ENCODE results near the gene METTL2A. TPM values are rescaled to one million over a fixed set of nuclear protein-coding genes. Genes with fewer than 3 reads are reported as not detected.
"Not testable (repeated sequence)": the region's sequence is repeated elsewhere in the genome, so short reads cannot be mapped to it uniquely, and the experiment has no call there.

METTL2A gene
- total RNA-seq (ENCODE audit: insufficient read depth, low replicate concordance), result 29.4 TPM

- peak; percentile 90 for DNase-seq (ENCODE audit: low spot score)
Observed at GRCh38 chr17:62423647-62424461, at the start of gene METTL2A. Gene METTL2A (plus strand): TSS chr17:62423897. CDS start chr17:62423903, 6 bp downstream.

DNA sequence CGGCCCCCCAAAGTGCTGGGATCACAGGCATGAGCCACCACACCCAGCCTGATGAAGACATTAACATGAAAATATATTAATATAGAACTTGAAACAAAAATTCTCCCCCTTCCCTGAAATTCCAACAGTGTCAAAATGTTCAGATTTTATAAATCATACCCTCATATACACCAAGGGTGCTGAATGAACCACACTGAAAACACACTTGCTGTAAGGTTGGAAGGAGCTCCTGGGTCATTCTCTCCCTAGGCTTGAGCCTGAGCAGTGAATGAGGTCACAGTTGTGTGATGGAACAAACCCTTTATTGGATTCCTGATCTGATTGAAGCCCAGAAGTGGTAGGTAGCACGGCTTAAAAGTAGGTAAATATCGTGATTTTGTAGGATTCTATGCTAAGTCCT lies 43.4 kb upstream of the METTL2A start, which contains the start of gene EFCAB3:
EFCAB3 (plus strand) TSS at position 301 of the 400 bp plus-strand sequence. CDS start 2,427 bp downstream, outside the sequence.
- DNase-seq (ENCODE audit: low spot score), result no peak

- no peak for DNase-seq (ENCODE audit: low spot score)
Observed at GRCh38 chr17:62381561-62381960, 42.1 kb upstream of the METTL2A start.

GRCh38 chr17:62388856-62389255 lies 34.8 kb upstream of the METTL2A start:
- no peak for DNase-seq (ENCODE audit: low spot score)

DNA sequence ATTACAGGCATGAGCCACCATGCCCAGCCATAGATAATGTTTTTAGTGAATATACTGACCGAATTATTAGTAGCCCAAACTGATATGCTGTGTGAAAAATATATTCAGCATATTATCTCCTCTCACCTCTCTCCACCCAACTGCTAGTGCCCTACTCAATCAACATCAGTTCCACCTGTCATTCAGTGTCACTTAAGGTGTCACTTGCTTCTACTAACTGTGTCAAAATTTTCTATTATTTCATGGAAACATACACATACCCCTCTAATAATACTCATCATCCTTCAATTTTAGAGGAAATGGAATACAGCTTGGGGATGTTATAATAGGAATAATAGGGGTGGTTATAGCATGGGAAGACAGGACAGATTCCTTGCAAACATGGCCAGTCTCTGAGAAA lies 30.8 kb upstream of the METTL2A start:
- no peak for DNase-seq (ENCODE audit: low spot score)

- DNase-seq (ENCODE audit: low spot score), result no peak
Observed at GRCh38 chr17:62398891-62399290, 24.8 kb upstream of the METTL2A start.

DNA sequence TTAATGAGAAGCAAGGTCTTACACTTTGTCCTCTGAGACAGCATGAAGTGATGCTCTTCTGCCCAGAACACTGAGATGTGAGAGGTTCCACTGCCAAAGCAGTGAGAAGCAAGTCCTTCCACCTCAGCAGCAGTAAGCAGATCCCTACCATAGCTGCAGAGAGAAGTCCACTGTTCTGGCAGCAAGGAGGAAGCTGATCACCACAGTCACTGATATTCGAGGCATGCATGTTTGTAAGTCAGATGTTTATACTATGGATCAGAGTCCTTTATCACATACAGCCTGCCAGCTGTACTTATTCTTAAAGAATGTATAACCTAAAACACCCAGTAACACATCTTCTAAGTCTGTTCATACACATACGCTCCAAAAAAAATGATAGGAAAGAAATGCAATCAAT lies 18.2 kb upstream of the METTL2A start:
- no peak for DNase-seq (ENCODE audit: low spot score)

- not testable (repeated sequence) for DNase-seq (ENCODE audit: low spot score)
Observed at GRCh38 chr17:62413090-62413489, 10.6 kb upstream of the METTL2A start.

- not testable (repeated sequence) for DNase-seq (ENCODE audit: low spot score)
Observed at GRCh38 chr17:62426214-62426613, 2.5 kb downstream of the METTL2A start.

- DNase-seq (ENCODE audit: low spot score), result not testable (repeated sequence)
Observed at GRCh38 chr17:62435251-62435650, 11.6 kb downstream of the METTL2A start.

DNA sequence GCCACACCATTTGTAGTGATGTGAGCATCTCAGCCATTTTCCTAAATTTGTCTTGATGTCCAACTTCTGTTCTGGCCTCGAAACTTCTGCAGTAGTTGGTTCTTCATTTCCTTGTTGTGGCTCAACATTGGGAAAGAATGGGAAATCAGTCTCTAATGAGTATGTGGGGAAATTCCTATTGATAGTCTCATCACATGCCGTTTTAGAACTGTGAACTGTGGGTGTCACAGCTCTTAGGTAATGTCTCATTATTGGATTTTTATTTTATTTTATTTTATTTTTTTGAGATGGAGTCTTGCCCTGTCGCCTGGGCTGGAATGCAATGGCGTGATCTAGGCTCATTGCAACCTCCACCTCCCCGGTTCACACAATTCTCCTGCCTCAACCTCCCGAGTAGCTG lies 17.5 kb downstream of the METTL2A start:
- DNase-seq (ENCODE audit: low spot score), result not testable (repeated sequence)

DNA sequence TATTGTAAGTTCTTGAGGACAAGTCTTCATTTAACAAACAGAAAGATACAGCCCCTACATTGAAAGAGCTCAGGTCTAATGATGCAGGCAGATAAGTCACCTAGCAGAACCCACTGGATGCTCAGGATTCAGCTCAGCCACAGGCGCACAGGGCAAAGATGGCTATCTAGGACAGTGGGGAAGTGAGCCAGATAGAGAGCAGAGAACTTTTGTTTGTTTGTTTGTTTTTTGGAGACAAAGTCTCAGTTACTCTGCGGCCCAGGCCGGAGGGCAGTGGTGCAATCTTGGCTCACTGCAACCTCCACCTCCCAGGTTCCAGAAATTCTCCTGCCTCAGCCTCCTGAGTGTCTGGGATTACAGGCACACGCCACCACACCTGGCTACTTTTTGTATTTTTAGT lies 20.4 kb downstream of the METTL2A start:
- no peak for DNase-seq (ENCODE audit: low spot score)

DNA sequence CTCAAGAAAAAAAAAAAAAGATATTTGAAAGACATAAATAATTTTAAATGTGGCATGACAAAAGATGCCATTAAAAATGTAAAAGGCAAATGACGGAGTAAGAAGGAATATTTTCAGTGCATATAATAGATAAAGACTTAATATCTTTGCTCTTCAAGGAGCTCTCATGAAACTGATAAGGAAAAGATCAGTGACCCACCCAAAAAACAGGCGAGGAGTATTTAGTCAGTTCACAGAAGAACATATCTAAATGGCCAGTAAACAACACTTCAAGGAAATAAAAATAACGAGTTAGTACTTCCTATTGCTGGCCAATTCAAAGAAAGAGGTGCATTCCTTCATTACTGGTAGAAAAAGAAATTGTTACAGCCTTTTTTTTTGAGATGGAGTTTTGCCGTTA lies 22.1 kb downstream of the METTL2A start:
- not testable (repeated sequence) for DNase-seq (ENCODE audit: low spot score)

DNA sequence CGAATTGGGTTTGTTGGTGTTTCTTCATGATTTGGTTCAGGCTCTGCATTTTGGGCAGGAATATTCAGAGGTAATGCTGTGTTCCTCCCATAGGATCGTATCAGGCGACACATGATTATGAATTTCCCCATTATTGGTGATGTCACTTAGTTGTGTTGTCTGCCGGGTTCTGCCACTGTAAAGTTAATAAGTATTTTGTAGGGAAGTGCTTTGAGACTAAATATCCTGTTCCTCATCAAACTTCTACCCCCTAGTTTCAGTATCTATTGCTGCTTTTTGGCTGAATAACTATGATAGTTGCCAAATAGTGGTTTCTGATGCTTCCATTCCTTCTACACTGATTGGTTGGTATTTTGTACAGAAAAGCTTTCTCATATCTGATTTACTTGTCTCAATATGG lies 28.5 kb downstream of the METTL2A start:
- not testable (repeated sequence) for DNase-seq (ENCODE audit: low spot score)

DNA sequence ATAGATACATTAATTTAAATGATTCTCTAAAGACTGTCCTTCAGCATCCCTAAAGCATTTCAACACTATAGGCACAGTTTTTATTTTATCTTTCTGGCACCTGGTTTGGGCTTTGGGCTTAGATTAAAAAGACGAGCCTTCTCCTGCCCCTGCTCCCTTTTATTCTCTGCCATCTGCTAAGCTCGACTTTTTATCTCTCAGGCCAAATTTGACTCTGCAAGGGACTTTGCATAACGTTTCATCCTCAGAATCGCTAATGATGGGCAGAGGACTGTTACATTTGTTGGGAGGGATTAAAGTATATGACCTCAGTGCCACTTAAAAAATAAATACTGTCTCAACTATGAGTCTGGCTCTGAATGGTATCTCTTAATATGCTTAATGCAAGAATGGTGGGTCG lies 29.3 kb downstream of the METTL2A start:
- DNase-seq (ENCODE audit: low spot score), result not testable (repeated sequence)

DNA sequence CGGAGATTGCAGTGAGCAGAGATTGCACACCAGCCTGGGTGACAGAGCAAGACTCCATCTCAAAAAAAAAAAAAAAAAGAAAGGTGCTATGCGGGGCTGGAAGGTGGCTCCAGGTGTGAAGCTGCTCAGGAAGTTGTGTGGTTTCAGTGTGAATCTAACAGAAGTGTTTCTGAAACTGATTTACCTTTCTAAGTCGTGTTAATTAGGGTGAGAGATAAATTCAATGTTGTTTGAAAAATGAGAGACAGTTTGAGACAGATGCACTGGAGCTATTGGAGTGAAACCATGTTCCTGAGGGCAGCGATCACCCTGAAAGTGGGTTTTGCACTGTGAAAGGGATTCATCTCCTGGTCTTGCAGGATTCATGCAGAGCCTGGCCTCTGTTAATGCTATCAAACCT lies 30.0 kb downstream of the METTL2A start:
- DNase-seq (ENCODE audit: low spot score), result not testable (repeated sequence)

GRCh38 chr17:62454111-62454510 lies 30.4 kb downstream of the METTL2A start:
- DNase-seq (ENCODE audit: low spot score), result not testable (repeated sequence)

DNA sequence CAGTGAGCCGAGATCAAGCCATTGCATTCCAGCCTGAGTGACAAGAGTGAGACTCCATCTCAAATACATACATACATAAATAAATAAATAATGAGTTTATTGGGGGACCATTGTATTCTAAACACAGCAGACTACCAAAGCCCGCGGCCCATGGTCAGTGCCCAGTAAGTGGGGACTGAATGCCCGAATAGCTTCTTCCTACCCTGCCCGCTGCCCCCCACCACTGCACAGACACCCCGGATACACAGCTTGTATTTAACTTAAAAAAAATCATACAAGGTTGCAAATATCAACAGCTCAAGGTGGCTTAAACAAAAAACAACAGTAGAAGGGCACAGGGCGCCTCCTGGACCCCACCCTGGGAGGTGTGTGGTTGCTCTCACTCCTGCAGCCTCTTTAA lies 32.3 kb downstream of the METTL2A start:
- DNase-seq (ENCODE audit: low spot score), result no peak

GRCh38 chr17:62458483-62458882 lies 34.8 kb downstream of the METTL2A start:
- not testable (repeated sequence) for DNase-seq (ENCODE audit: low spot score)

DNA sequence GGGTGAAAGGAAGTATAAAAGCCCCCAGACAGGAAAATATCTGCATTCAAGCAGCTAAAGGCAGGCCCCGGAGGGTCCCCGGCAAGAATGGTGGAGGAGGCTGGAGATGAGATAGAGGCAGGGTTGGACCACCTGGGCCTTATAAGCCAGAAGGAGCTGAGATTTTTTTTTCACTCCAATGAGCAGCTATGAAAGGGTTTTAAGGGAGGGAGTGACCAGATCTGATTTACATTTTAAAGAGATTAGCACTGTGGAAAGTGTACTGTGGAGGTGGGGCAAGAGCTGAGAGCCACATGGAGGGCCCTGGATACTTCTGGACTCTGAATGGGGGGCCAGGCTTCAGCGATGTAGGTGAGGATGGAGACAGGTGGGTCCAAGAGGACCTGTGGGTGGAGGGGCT lies 40.7 kb downstream of the METTL2A start:
- not testable (repeated sequence) for DNase-seq (ENCODE audit: low spot score)

GRCh38 chr17:62465271-62465670 lies 41.6 kb downstream of the METTL2A start:
- not testable (repeated sequence) for DNase-seq (ENCODE audit: low spot score)

GRCh38 chr17:62470666-62471379 lies 47.1 kb downstream of the METTL2A start:
- peak; percentile 46 for DNase-seq (ENCODE audit: low spot score)

Data from umbilical cord (tissue), 2 donors.